NOMO-1 treated with DMSO at 0.1 percent for 48 hours (cell line): ENCODE results near the gene FAM118B.
"Not testable (repeated sequence)": the region's sequence is repeated elsewhere in the genome, so short reads cannot be mapped to it uniquely, and the experiment has no call there.

Experiments
- DNase-seq: peaks from one replicate; lab custom pipeline; 2025; ENCODE audit not compliant: unreplicated experiment; lab: John Stamatoyannopoulos, UW

The FAM118B gene

GRCh38 chr11:126268708-126269579 is 57.4 kb downstream of the FAM118B start, which contains the start of the genes FOXRED1 and SRPRA:
Gene FOXRED1, plus strand, starts transcription at chr11:126269154. Its CDS starts 53 bp downstream, at chr11:126269207.
Gene SRPRA, minus strand, starts transcription at chr11:126268895. Its CDS starts 91 bp downstream, at chr11:126268804.
- peak; percentile 98 for DNase-seq

- DNase-seq, result no peak
These were observed 65.7 kb downstream of the FAM118B start for GRCh38 chr11:126277322-126277721.

GRCh38 chr11:126277780-126278179 is 66.2 kb downstream of the FAM118B start:
- DNase-seq, result no peak

GRCh38 chr11:126279191-126279590 is 67.6 kb downstream of the FAM118B start:
- DNase-seq, result no peak

- DNase-seq, result peak; percentile 46
These were observed 69.0 kb downstream of the FAM118B start for GRCh38 chr11:126280595-126280994.

- no peak for DNase-seq
These were observed 69.7 kb downstream of the FAM118B start for GRCh38 chr11:126281245-126281644.

GRCh38 chr11:126281666-126282175 is 70.1 kb downstream of the FAM118B start:
- DNase-seq, result no peak

GRCh38 chr11:126282361-126282735 is 70.8 kb downstream of the FAM118B start:
- DNase-seq, result no peak

GRCh38 chr11:126282736-126283591 is 71.4 kb downstream of the FAM118B start, which contains the start of gene TIRAP:
Gene TIRAP, plus strand, starts transcription at chr11:126283093. Its CDS starts 7,802 bp downstream, at chr11:126290895.
- DNase-seq, result peak; percentile 62

GRCh38 chr11:126284829-126285228 is 73.2 kb downstream of the FAM118B start:
- DNase-seq, result peak; percentile 56

- DNase-seq, result no peak
These were observed 76.7 kb downstream of the FAM118B start for GRCh38 chr11:126288237-126288636.

- no peak for DNase-seq
These were observed 79.3 kb downstream of the FAM118B start for GRCh38 chr11:126290887-126291286.

GRCh38 chr11:126293726-126294125 is 82.1 kb downstream of the FAM118B start:
- DNase-seq, result no peak

- DNase-seq, result no peak
These were observed 85.4 kb downstream of the FAM118B start for GRCh38 chr11:126297004-126297403.

GRCh38 chr11:126303623-126304456 is 92.3 kb downstream of the FAM118B start, which contains the start of gene DCPS:
Gene DCPS, plus strand, starts transcription at chr11:126304060. Its CDS starts 21 bp downstream, at chr11:126304081.
- peak; percentile 82 for DNase-seq

- no peak for DNase-seq
These were observed 93.0 kb downstream of the FAM118B start for GRCh38 chr11:126304457-126305075.

GRCh38 chr11:126305699-126306098 is 94.1 kb downstream of the FAM118B start:
- DNase-seq, result no peak

- DNase-seq, result peak; percentile 68
These were observed 96.1 kb downstream of the FAM118B start for GRCh38 chr11:126307706-126308105.

- DNase-seq, result no peak
These were observed 96.7 kb downstream of the FAM118B start for GRCh38 chr11:126308271-126308671.

GRCh38 chr11:126308771-126309170 is 97.2 kb downstream of the FAM118B start:
- not testable (repeated sequence) for DNase-seq
